HepG2 (cell line): ENCODE results near the gene CPNE5. TPM values are rescaled to one million over a fixed set of nuclear protein-coding genes. Genes with fewer than 3 reads are reported as not detected.

Experiments
- ATAC-seq: fragments of 200-7000 bp; cut with Tn5 transposase; 3 replicates; pipeline ENCODE4 v1.9.1; 2020; ENCODE audit warnings: mild to moderate bottlenecking, moderate library complexity
- BruUV-seq: library from RNA; stranded (reverse); fragments of 400-500 nt; replicated peaks from 2 replicates; lab custom pipeline; 2021; lab: Mats Ljungman, UMichigan
- CTCF ChIA-PET: fragments of 300-600 bp; formaldehyde crosslinking; extraction: SDS; loops from one replicate; lab custom pipeline; 2021; ENCODE audit warnings: low total read pairs, inconsistent platforms, low intra/inter-chr PET ratio; lab: Yijun Ruan, JAX
- POLR2A ChIA-PET: fragments of 350-600 bp; sonication (Branson Sonifier 250); formaldehyde crosslinking; loops from one replicate; lab custom pipeline; 2020; ENCODE audit warnings: antibody characterized with exemption, inconsistent platforms; lab: Yijun Ruan, JAX
- DNase-seq: peaks from one replicate; pipeline ENCODE4 v3.0.0-alpha.2; 2015; ENCODE audit warnings: low spot score
- FAIRE-seq: peaks from 3 replicates; lab custom pipeline; 2011; peaks lifted over from hg19 to GRCh38; lab: Jason Lieb, UNC
- H2AFZ ChIP-seq: one replicate; pipeline ENCODE4 v1.6.1; 2011; ENCODE audit warnings: low read length, inconsistent platforms
- H3K27ac ChIP-seq: fragments of 300-600 bp; 3 replicates; pipeline ENCODE4 v1.8.0; 2011; ENCODE audit warnings: mixed run types, mild to moderate bottlenecking, mixed read lengths, low read length, inconsistent platforms; ENCODE audit not compliant: insufficient read depth; ENCODE audit errors: extremely low read length
- H3K27me3 ChIP-seq, 2 experiments: fragments of 200-600 bp in 1 of 2; 2 replicates in 1 of 2; 3 replicates in 1 of 2; pipeline versions ENCODE4 v1.6.0 to v1.8.0; 2011; ENCODE audit warnings: low read length in 2 of 2, mild to moderate bottlenecking in 2 of 2, moderate library complexity in 2 of 2, inconsistent platforms in 1 of 2; ENCODE audit not compliant: insufficient read depth in 2 of 2, control insufficient read depth in 1 of 2
- H3K36me3 ChIP-seq, 2 experiments: fragments of 200-600 bp in 1 of 2; replicated peaks in 1 of 2; 2 replicates in 1 of 2; 3 replicates in 1 of 2; pipeline versions ENCODE4 v1.5.1 to v1.8.0; 2011; ENCODE audit warnings: low read length in 2 of 2, inconsistent platforms in 1 of 2; ENCODE audit not compliant: insufficient read depth in 2 of 2, control insufficient read depth in 1 of 2
- H3K4me1 ChIP-seq: 2 replicates; pipeline ENCODE4 v1.5.1; 2012; ENCODE audit warnings: low read length, inconsistent platforms; ENCODE audit not compliant: insufficient read depth
- H3K4me2 ChIP-seq: 2 replicates; pipeline ENCODE4 v1.6.0; 2011; ENCODE audit warnings: low read depth, low read length, inconsistent platforms
- H3K4me3 ChIP-seq, 3 experiments: fragments of 200-600 bp in 1 of 3; sonication (generic), shearing (Covaris generic) in 1 of 3; replicated peaks in 1 of 3; 2 replicates each; pipeline ENCODE4 v1.5.1; 2011 to 2016; ENCODE audit warnings: low read length in 3 of 3, inconsistent platforms in 2 of 3, low read depth in 2 of 3, mild to moderate bottlenecking in 2 of 3, control low read depth in 1 of 3, mixed read lengths in 1 of 3; ENCODE audit not compliant: insufficient read depth in 1 of 3
- H3K79me2 ChIP-seq: one replicate; pipeline ENCODE4 v1.6.1; 2011; ENCODE audit warnings: low read length, inconsistent platforms; ENCODE audit not compliant: insufficient read depth
- H3K9ac ChIP-seq: 2 replicates; pipeline ENCODE4 v1.6.0; 2011; ENCODE audit warnings: mild to moderate bottlenecking, low read depth, low read length, inconsistent platforms; ENCODE audit not compliant: insufficient read depth
- H3K9me3 ChIP-seq: 2 replicates; pipeline ENCODE4 v1.5.1; 2012; ENCODE audit warnings: mild to moderate bottlenecking, low read length
- H4K20me1 ChIP-seq: 2 replicates; pipeline ENCODE4 v1.6.0; 2011; ENCODE audit warnings: inconsistent platforms, mild to moderate bottlenecking, low read length, moderate library complexity; ENCODE audit not compliant: insufficient read depth
- ARNTL ChIP-seq: sonication (generic); formaldehyde crosslinking; IDR thresholded peaks from 2 replicates; pipeline ENCODE4 v1.4.0; 2020; ENCODE audit warnings: mild to moderate bottlenecking, missing genetic modification reagents
- ATRX ChIP-seq: sonication (generic); formaldehyde crosslinking; IDR thresholded peaks from 2 replicates; pipeline ENCODE4 v1.4.0; 2020; ENCODE audit warnings: missing genetic modification reagents, borderline replicate concordance
- HMGA1 ChIP-seq: sonication (generic); formaldehyde crosslinking; conservative IDR thresholded peaks from 2 replicates; pipeline ENCODE4 v1.4.0; 2020; ENCODE audit warnings: missing genetic modification reagents
- NONO ChIP-seq, 2 experiments: fragments of 450-650 bp in 1 of 2; sonication (generic) in 1 of 2; formaldehyde crosslinking in 1 of 2; IDR thresholded peaks in 1 of 2; conservative IDR thresholded peaks in 1 of 2; 2 replicates each; pipeline versions ENCODE4 v1.6.1 to v1.8.0; 2017 to 2022; ENCODE audit warnings: mild to moderate bottlenecking in 1 of 2, missing genetic modification reagents in 1 of 2, moderate library complexity in 1 of 2
- PHF20 ChIP-seq: sonication (generic); formaldehyde crosslinking; IDR thresholded peaks from 2 replicates; pipeline ENCODE4 v1.5.0; 2020; ENCODE audit warnings: mild to moderate bottlenecking, missing genetic modification reagents
- PREB ChIP-seq: sonication (generic); formaldehyde crosslinking; IDR thresholded peaks from 2 replicates; pipeline ENCODE4 v1.4.0; 2020; ENCODE audit warnings: missing genetic modification reagents
- RFXAP ChIP-seq: sonication (generic); formaldehyde crosslinking; IDR thresholded peaks from 2 replicates; pipeline ENCODE4 v1.4.0; 2020; ENCODE audit warnings: missing genetic modification reagents, borderline replicate concordance
- RXRA ChIP-seq: sonication (generic); formaldehyde crosslinking; IDR thresholded peaks from 2 replicates; pipeline ENCODE4 v1.5.1; 2020; ENCODE audit warnings: missing genetic modification reagents
- RXRB ChIP-seq: IDR thresholded peaks from 2 replicates; pipeline ENCODE4 v1.6.1; 2016; ENCODE audit warnings: borderline replicate concordance, missing genetic modification reagents, missing compliant biosample characterization
- SMAD1 ChIP-seq: sonication (generic); formaldehyde crosslinking; IDR thresholded peaks from 2 replicates; pipeline ENCODE4 v1.4.0; 2020; ENCODE audit warnings: missing genetic modification reagents, low read depth, mild to moderate bottlenecking, borderline replicate concordance
- ZNF10 ChIP-seq: sonication (generic); formaldehyde crosslinking; IDR thresholded peaks from 2 replicates; pipeline ENCODE4 v1.4.0; 2020; ENCODE audit warnings: mild to moderate bottlenecking, low read depth, missing genetic modification reagents, borderline replicate concordance
- ZNF296 ChIP-seq: sonication (generic); formaldehyde crosslinking; conservative IDR thresholded peaks from 2 replicates; pipeline ENCODE4 v1.5.0; 2020; ENCODE audit warnings: mild to moderate bottlenecking, missing genetic modification reagents
- ZNF557 ChIP-seq: sonication (generic); formaldehyde crosslinking; IDR thresholded peaks from 2 replicates; pipeline ENCODE4 v1.4.0; 2020; ENCODE audit warnings: missing genetic modification reagents
- ZNF749 ChIP-seq: sonication (generic); formaldehyde crosslinking; IDR thresholded peaks from 2 replicates; pipeline ENCODE4 v1.8.0; 2022; ENCODE audit warnings: mild to moderate bottlenecking, missing genetic modification reagents, moderate library complexity, borderline replicate concordance
- ZNF772 ChIP-seq: sonication (generic); formaldehyde crosslinking; IDR thresholded peaks from 2 replicates; pipeline ENCODE4 v1.5.0; 2020; ENCODE audit warnings: mild to moderate bottlenecking, missing genetic modification reagents
- ZNF788 ChIP-seq: sonication (generic); formaldehyde crosslinking; IDR thresholded peaks from 2 replicates; pipeline ENCODE4 v1.5.0; 2020; ENCODE audit warnings: mild to moderate bottlenecking, missing genetic modification reagents, borderline replicate concordance
- WGBS: methylation state at CpG from one replicate; pipeline ENCODE4 v1.1.6; 2017; ENCODE audit warnings: low lambda C conversion rate; 5-methylcytosine and 5-hydroxymethylcytosine counted together
- in situ Hi-C: cut with HindIII; loops from 2 replicates; pipeline ENCODE4 v1.10.0; 2017; ENCODE audit warnings: low pct_unique_long_range_greater_than_20kb; ENCODE audit not compliant: extremely low pct_ligation_motif_present
- intact Hi-C: fragments of 100-400 bp; cut with micrococcal nuclease; formaldehyde crosslinking; loops from one replicate; pipeline ENCODE4 v1.10.0; 2022; ENCODE audit not compliant: unreplicated experiment
- polyA plus RNA-seq, 8 experiments: library from polyadenylated mRNA; depleted of rRNA in 3 of 8; stranded (reverse) in 7 of 8; unstranded in 1 of 8; fragments of >200 nt; fragmentation: Illumina TruSeq in 4 of 8; extraction: Trizol in 4 of 8; gene quantifications; 2 replicates each; pipeline versions ENCODE4 v1.2.1 to v1.2.3, GENCODE V29; 2011 to 2016; ENCODE audit warnings: low read depth in 4 of 8, missing spikeins in 1 of 8, mixed read lengths in 1 of 8; ENCODE audit not compliant: insufficient read depth in 1 of 8
- total RNA-seq, 5 experiments: library from RNA; depleted of rRNA; stranded (reverse); fragments of >200 nt; fragmentation: Illumina TruSeq; extraction: Trizol; gene quantifications; 2 replicates each; pipeline ENCODE4 v1.2.3, GENCODE V29; 2016; ENCODE audit warnings: low read depth in 1 of 5
- TF ChIP-seq, protein P1 (sequence below): sonication (generic); formaldehyde crosslinking; IDR thresholded peaks from 2 replicates; pipeline ENCODE4 v1.4.0; 2020; ENCODE audit warnings: mild to moderate bottlenecking, missing genetic modification reagents

The CPNE5 gene
- total and polyA plus RNA-seq, 2 of the 13 experiments (the other 11 are each of a cell fraction or from before 2014, with no cell fraction given): 0.16 TPM; not detected in 1

DNA sequence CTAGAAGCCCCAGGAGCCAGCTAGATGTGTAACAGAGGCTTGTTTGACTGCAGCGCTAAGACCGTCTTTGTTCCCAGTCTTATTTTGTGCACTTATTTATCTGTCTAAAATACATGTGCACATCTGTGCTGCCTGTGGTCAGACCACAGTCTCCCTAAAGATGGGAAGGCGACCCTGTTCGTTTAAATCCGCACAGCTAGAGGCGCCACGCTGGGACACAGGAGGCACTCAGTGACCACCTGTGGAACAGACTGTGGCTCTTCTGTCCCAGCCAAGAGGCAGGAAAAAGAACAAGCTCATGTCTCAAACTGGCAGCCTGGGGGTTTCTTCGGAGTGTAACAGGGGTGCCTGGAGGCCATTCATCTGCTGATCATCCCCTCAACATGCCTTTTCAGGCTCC is 66.8 kb downstream of the CPNE5 start:
- TF ChIP-seq PHF20 (CRISPR knock-in tag): no peak
- TF ChIP-seq ZNF772 (CRISPR knock-in tag): no peak
- no peak for TF ChIP-seq RXRB
- TF ChIP-seq ZNF557 (CRISPR knock-in tag): no peak
- no peak for TF ChIP-seq ATRX (CRISPR knock-in tag)
- no peak for TF ChIP-seq ZNF788 (CRISPR knock-in tag)
- TF ChIP-seq RFXAP (CRISPR knock-in tag): no peak
- no peak for TF ChIP-seq RXRA
- TF ChIP-seq ZNF296 (CRISPR knock-in tag): no peak
- no peak for TF ChIP-seq ZNF749 (CRISPR knock-in tag)
- TF ChIP-seq, protein P1, sequence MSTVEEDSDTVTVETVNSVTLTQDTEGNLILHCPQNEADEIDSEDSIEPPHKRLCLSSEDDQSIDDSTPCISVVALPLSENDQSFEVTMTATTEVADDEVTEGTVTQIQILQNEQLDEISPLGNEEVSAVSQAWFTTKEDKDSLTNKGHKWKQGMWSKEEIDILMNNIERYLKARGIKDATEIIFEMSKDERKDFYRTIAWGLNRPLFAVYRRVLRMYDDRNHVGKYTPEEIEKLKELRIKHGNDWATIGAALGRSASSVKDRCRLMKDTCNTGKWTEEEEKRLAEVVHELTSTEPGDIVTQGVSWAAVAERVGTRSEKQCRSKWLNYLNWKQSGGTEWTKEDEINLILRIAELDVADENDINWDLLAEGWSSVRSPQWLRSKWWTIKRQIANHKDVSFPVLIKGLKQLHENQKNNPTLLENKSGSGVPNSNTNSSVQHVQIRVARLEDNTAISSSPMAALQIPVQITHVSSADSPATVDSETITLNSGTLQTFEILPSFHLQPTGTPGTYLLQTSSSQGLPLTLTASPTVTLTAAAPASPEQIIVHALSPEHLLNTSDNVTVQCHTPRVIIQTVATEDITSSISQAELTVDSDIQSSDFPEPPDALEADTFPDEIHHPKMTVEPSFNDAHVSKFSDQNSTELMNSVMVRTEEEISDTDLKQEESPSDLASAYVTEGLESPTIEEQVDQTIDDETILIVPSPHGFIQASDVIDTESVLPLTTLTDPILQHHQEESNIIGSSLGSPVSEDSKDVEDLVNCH: no peak
- TF ChIP-seq NONO (IDR thresholded peaks at IDR 0.05): no peak
- TF ChIP-seq NONO (CRISPR knock-in tag; conservative IDR thresholded peaks at IDR 0.05): no peak
- no peak for TF ChIP-seq ZNF10 (CRISPR knock-in tag)
- no peak for TF ChIP-seq ARNTL (CRISPR knock-in tag)
- no peak for TF ChIP-seq SMAD1 (CRISPR knock-in tag)
- no peak for TF ChIP-seq PREB (CRISPR knock-in tag)
- no peak for TF ChIP-seq HMGA1
- TF ChIP-seq, all 625 proteins: peak for 0
- Histone ChIP-seq H3K9ac (no peak overlapping the region), H3K36me3 (no peaks in the 10 kb centered on the region), H2AFZ (no peak overlapping the region), H3K4me1 (no peaks in the 10 kb centered on the region), H3K4me3 (no peak overlapping the region), H4K20me1 (no peaks in the 10 kb centered on the region), H3K79me2 (no peaks in the 10 kb centered on the region), H3K4me2 (no peak overlapping the region), H3K27me3 (peaks cover 13 to 77% of the 10 kb centered on the region in 2 experiments), H3K27ac (no peak overlapping the region), H3K9me3 (no peaks in the 10 kb centered on the region)
- no peak for ATAC-seq
- no peak for FAIRE-seq
- in situ Hi-C loops (loop anchor here (5.0 to 10.0 kb wide), 2 partner anchors 80 to 242 kb away; no protein-coding TSS in a partner anchor), intact Hi-C loops (no loop called here)
- WGBS: 47% methylated on average over 8 of the region's 8 CpGs
- DNase-seq: no peak
- ChIA-PET CTCF (no interaction called here), POLR2A (no interaction called here)
- no TSS peak for BruUV-seq
